GM18907 (cell line): Measurements from ENCODE around the gene FOS.
"Not testable (repeated sequence)": the region's sequence is repeated elsewhere in the genome, so short reads cannot be mapped to it uniquely, and the experiment has no call there.

ENCODE experiments used
- ATAC-seq: cut with Tn5 transposase; IDR thresholded peaks from one replicate; pipeline ENCODE4 v1.9.1; 2021; ENCODE audit warnings: mild to moderate bottlenecking, moderate library complexity; ENCODE audit not compliant: unreplicated experiment

The FOS gene

DNA sequence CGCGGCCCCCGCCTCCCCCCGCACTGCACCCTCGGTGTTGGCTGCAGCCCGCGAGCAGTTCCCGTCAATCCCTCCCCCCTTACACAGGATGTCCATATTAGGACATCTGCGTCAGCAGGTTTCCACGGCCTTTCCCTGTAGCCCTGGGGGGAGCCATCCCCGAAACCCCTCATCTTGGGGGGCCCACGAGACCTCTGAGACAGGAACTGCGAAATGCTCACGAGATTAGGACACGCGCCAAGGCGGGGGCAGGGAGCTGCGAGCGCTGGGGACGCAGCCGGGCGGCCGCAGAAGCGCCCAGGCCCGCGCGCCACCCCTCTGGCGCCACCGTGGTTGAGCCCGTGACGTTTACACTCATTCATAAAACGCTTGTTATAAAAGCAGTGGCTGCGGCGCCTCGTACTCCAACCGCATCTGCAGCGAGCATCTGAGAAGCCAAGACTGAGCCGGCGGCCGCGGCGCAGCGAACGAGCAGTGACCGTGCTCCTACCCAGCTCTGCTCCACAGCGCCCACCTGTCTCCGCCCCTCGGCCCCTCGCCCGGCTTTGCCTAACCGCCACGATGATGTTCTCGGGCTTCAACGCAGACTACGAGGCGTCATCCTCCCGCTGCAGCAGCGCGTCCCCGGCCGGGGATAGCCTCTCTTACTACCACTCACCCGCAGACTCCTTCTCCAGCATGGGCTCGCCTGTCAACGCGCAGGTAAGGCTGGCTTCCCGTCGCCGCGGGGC lies at the start of gene FOS:
TSS of gene FOS (plus strand) at position 407 of the 731 bp plus-strand sequence. CDS start at position 562, 155 bp downstream.
- ATAC-seq: peak; percentile 82

DNA sequence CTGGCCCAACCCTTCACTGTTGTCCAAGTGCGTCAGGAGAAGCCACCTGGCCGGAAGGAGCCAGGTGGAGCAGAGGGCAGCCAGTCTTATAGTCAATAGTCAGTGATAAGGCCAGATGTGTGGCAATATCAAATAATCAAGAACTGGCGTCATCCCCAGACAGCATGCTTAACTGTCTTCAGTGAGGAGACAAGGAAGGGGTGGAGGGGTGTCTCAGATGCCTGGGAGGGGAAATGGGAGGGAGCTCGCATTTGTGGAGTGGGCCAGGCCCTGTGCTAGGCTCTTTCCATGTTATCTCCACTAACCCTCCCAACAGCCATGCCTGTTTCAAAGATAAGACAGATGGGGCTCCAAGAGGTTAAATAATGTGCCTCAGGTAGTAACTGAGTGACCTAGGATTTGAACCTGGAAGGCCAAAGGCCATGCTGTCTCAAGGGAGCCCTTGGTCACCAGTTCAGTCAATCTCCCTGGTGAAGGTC lies 48.9 kb upstream of the FOS start:
- no peak for ATAC-seq

DNA sequence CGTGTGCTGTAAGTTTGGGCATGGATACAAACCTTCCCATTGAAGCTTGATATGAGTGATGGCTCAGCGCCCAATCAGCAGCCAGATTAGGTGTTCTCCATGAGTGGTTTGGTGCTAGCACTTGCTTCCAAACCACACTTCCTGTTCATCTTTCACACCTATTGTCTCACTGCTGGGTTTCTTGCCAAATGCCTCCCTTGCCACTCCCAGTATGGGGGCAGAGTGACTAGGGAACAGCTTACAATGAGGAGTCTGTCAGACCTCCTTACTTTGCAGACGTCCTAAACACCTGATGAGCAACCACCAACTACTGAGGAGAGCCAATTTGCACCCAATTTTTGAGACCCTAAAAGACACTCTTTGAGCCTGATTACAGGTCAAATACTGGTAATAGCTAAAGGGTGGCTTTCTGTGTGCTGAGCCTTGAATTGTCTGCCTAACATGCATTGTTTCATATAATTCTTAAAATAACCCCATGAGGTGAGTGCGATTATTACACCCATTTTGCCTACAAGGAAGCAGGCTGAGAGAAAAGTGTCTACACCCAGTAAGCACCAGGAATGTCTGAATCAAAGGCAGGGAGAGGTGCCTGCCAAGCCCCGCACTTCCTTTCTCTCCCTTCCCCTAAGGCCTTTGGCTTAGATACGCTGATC lies 48.4 kb upstream of the FOS start:
- ATAC-seq: peak; percentile 53

- no peak for ATAC-seq
Measured at GRCh38 chr14:75231320-75231719, 47.3 kb upstream of the FOS start.

DNA sequence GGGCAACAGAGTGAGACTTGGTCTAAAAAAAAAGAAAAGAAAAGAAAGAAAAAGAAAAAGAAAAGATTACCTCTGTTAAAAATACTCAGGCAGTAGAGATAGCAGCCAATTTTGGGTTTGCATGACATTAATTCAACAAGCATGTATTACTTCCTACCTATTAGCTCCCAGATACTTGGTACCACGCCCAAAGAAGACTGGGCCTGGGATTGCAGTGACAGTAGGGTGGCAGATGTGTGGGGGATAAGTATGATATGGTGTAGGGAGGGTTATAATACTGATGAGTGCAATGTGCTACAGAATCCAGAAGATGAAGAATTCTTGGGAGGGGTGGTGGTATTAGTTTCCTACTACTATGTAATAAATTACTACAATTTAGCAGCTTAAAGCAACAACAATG lies 46.4 kb upstream of the FOS start:
- no peak for ATAC-seq

DNA sequence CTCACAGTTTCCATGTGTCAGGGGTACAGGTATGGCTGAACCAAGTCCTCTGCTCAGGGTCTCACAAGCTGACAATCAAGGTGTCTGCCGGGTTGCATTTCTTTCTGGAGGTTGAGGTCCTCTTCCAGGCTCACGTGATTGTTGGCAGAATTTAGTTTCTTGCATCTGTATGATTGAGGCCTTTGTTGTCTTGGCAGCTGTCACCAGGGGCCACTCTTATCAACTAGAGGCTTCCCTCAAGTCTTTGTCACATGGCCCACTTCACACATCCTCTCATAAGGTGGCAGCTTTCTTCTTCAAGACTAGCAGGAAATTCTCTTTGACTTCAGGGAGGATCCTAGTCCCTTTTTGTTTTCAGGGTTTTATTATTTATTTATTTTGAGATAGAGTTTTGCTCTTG lies 46.0 kb upstream of the FOS start:
- ATAC-seq: no peak

DNA sequence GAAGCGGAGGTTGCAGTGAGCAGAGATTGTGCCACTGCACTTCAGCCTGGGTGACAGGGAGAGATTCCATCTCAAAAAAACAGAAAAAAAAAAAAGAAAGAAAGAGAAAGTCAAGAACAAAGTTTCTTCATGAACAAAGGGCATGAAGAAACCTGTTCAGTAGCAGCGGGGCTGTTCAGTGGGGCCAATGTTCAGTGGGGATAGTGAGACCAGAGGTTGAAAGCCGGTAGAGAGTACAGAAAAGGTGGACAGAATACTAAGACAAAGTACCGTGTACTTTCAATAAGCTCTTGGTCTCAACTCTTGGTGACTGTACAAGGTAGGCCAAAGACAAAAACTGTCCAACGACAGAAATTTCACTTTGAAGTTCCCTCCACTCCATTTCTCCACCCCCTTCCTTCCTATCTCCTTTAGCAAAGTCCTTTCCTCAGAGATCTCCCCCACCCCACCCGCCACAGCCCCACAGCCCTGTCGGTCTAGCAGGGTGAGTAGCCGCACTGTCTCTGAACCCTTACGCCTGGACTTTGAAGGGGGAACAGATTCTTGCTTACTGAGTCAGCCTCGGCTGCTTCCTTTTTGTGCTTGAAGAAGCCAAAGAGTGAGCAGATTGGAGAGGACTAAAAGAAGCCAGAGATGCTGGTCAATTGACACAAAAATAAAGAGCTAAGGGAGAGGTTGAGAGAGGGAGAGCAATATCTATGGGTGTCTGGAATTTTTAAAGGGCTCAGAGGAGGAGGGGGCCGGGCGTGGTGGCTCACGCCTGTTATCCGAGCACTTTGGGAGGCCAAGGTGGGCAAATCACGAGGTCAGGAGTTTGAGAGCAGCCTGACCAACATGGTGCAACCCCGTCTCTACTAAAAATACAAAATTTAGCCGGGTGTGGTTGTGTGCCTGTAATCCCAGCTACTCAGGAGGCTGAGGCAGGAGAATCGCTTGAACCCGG lies 44.2 kb upstream of the FOS start:
- ATAC-seq: no peak

DNA sequence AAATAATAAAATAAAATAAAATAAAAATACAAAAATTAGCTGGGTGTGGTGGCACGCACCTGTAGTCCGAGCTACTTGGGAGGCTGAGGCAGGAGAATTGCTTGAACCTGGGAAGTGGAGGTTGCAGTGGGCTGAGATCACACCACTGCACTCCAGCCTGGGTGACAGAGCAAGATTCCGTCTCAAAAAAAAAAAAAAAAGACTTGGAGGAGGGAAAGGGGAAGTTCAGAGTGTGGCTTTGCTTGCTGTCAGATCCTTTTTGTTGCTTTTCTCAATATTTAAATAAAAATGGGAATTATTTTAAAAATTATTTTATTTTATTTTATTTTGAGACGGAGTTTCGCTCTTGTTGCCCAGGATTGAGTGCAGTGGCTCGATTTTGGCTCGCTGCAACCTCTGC lies 43.4 kb upstream of the FOS start:
- ATAC-seq: not testable (repeated sequence)

DNA sequence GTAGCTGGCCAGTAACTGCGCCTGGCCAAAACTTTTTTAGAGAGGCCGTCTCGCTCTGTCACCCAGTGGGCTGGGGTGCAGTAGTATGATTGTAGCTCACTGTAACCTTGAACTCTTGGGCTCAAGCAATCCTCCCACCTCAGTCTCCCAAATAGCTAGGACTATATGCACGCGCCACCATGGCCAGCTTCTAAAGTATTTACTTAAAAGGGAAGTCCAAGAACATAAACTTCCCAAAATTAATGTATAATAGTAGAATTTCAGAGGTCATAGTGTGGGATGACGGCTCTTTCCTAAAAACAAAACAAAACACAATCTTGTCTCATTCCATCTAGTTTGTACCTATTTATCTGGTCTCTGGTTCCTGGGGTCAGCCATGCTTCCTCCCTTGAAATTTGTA lies 42.2 kb upstream of the FOS start:
- no peak for ATAC-seq

DNA sequence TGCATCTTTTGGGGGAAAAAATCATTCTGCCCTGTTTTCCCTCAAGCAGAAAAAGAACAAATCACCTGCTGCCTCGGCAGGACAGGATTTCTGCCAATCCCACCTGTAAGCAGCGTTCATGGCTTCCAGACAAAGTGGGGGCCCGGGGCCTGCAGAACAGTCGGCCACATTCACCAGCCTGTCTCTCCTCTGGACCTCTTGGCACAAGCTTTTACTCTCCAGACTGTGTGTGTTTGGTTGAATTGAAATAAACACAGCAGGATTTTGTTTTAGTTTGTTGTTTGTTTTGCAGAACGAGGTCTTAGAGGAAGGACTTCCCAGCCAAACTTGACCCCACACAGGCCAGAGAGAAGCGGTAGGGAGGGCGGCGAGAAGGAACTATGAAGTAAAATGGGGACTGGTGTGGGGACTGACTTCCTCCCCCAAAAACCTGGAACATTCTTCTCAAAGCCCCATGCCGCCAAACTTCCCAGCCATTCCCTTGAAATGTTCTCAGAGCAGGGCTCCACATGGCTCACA lies 41.7 kb upstream of the FOS start:
- no peak for ATAC-seq

DNA sequence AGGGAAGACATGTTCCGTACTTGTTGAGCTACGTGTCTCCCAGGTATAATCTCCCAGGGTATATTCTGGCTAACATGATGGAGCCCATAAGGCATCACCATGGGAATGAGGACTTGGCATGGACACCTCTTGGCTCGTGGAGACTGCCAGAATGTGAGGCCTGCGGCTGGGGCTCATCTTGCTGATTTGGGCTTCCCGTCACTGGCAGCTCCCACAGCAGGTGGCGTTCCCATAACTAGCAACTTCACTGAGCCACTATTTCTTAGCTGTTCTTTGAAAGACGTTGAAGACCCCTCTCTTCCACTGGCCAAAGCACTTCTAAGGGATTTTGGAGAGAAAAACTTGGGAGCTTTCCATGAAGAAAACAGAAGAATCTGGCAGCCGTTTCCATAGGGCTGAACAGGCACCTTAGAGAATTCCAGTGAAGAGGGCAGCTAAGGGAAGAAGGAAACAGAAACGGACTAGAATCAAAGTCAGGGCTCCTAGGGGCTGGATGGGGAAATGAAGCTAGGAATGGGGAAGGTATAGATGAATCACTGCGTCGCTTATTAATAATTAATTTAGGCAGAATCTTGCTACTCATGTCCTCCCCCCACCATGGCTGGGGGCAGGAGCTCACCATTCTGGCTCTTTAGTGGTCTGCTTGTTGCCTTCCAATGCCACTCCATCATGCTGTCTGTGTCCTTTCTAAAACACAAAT lies 39.7 kb upstream of the FOS start:
- ATAC-seq: no peak

- no peak for ATAC-seq
Measured at GRCh38 chr14:75240781-75241180, 37.8 kb upstream of the FOS start.

DNA sequence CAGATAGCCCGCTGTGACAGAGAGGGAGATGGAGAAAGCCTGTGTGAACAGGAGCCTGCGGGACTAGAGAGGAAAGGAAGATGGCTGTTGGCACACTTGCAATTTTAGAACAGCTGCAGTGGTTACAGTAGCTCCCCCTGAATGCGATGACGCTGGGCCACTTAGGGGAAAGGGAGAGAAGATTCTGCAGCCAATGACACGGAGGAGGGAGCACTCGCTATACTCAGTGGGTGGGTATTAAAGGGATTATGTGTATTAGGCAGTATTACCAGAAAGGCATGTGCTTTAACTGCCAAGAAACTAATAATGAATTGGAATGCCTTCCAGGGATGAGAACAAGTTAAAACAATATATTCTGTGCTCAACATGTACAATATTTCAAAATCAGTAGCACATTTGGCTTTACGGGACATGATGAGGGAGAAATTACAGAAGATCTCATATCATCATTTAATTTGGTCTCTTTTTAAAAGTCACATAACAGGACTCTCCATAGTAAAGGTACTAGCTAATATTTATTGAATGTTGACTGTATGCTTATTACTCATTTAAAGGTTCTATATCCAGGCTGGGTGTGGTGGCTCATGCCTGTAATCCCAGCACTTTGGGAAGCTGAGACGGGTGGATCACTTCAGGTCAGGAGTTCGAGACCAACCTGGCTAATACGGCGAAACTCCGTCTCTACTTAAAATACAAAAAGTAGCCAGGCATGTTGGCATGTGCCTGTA lies 35.9 kb upstream of the FOS start:
- no peak for ATAC-seq

DNA sequence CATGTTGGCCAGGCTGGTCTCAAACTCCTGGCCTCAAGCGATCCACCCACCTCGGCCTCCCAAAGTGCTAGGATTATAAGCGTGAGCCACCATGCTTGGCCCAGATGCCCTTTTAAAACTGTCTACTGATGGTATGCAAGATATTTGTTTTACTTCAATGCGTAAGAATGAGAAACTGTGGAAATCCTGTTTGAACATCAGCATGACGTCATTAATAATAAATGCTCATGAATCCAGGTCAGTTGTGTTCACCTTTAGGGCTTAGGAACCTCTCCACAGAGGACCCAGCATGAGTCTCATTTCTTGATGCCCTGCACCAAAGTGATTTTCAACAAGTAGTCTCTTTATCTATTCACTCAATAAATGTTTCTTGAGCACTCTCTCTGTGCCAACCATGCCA lies 34.5 kb upstream of the FOS start:
- no peak for ATAC-seq

GRCh38 chr14:75246546-75247285 lies 31.9 kb upstream of the FOS start:
- ATAC-seq: no peak

- no peak for ATAC-seq
Measured at GRCh38 chr14:75247286-75247922, 31.2 kb upstream of the FOS start.

- ATAC-seq: no peak
Measured at GRCh38 chr14:75247939-75248338, 30.7 kb upstream of the FOS start.

GRCh38 chr14:75249251-75249957 lies 29.2 kb upstream of the FOS start:
- ATAC-seq: peak; percentile 82
